Adipose tissue (tissue), 3 donors: ENCODE measurements around the gene TNKS2. TPM values are rescaled to one million over a fixed set of nuclear protein-coding genes. Genes with fewer than 3 reads are reported as not detected.

Source experiments
- H3K27ac ChIP-seq: one replicate; pipeline ENCODE4 v1.5.1; 2013; ENCODE audit warnings: low read depth, low read length
- whole genome bisulfite sequencing, 3 donors: extraction: QIAGEN DNeasy Blood & Tissue Kit; methylation state at CpG; one replicate each; pipeline ENCODE4 v1.1.7; 2013; 5-methylcytosine and 5-hydroxymethylcytosine counted together
- polyA plus RNA-seq, 3 donors: library from polyadenylated mRNA; stranded (reverse); fragments of 200-250 nt; gene quantifications; one replicate each; pipeline ENCODE4 v1.2.3, GENCODE V29; 2013
- donor health status: healthy with polysubstance abuse.
- donor health status: Bipolar disorder and iron deficiency.
- donor health status: healthy.

The TNKS2 gene
- polyA plus RNA-seq, 3 donors, result 9.4 to 13.5 (median 12.9) TPM

- 65 to 91% (median 75%) methylated on average over 3 of the region's 3 CpGs for WGBS, 3 donors
- H3K27ac ChIP-seq, result no peak overlapping the region
These were observed 40.0 kb downstream of the TNKS2 start for GRCh38 chr10:91838199-91838598.

GRCh38 chr10:91843083-91843482, 44.9 kb downstream of the TNKS2 start:
- H3K27ac ChIP-seq, result no peak overlapping the region

- 76 to 91% (median 87%) methylated on average over 6 of the region's 6 CpGs for WGBS, 3 donors
These were observed 58.4 kb downstream of the TNKS2 start for GRCh38 chr10:91856637-91857036.

GRCh38 chr10:91860885-91861284, 62.7 kb downstream of the TNKS2 start:
- 83 to 89% (median 86%) methylated on average over 1 of the region's 1 CpG for WGBS, 3 donors
- no peak overlapping the region for H3K27ac ChIP-seq

More at GRCh38 chr10:91856637-91857036, 58.4 kb downstream of the TNKS2 start:
- no peak overlapping the region for H3K27ac ChIP-seq

- 38 to 76% (median 69%) methylated on average over 2 of the region's 2 CpGs for WGBS, 3 donors
These were observed 65.9 kb downstream of the TNKS2 start for GRCh38 chr10:91864099-91864498.

GRCh38 chr10:91864744-91865143, 66.5 kb downstream of the TNKS2 start:
- H3K27ac ChIP-seq, result no peak overlapping the region
- WGBS, 3 donors, result 66 to 87% (median 80%) methylated on average over 2 of the region's 2 CpGs

More at GRCh38 chr10:91864099-91864498, 65.9 kb downstream of the TNKS2 start:
- no peak overlapping the region for H3K27ac ChIP-seq

- 87 to 97% (median 90%) methylated on average over 2 of the region's 2 CpGs for WGBS, 3 donors
- no peak overlapping the region for H3K27ac ChIP-seq
These were observed 67.4 kb downstream of the TNKS2 start for GRCh38 chr10:91865562-91866081.

- WGBS, 3 donors, result 86 to 95% (median 90%) methylated on average over 2 of the region's 2 CpGs
These were observed 76.9 kb downstream of the TNKS2 start for GRCh38 chr10:91875156-91875555.

GRCh38 chr10:91875779-91876178, 77.6 kb downstream of the TNKS2 start:
- 79 to 96% (median 94%) methylated on average over 1 of the region's 1 CpG for WGBS, 3 donors
- H3K27ac ChIP-seq, result no peak overlapping the region

More at GRCh38 chr10:91875156-91875555, 76.9 kb downstream of the TNKS2 start:
- no peak overlapping the region for H3K27ac ChIP-seq

- H3K27ac ChIP-seq, result no peak overlapping the region
- 41 to 60% (median 56%) methylated on average over 7 of the region's 7 CpGs for WGBS, 3 donors
These were observed 81.4 kb downstream of the TNKS2 start for GRCh38 chr10:91879515-91880170.

- H3K27ac ChIP-seq, result no peak overlapping the region
- 40 to 51% (median 46%) methylated on average over 3 of the region's 3 CpGs for WGBS, 3 donors
These were observed 82.1 kb downstream of the TNKS2 start for GRCh38 chr10:91880310-91880709.

GRCh38 chr10:91883549-91884444, 85.6 kb downstream of the TNKS2 start:
- no peak overlapping the region for H3K27ac ChIP-seq
- 38 to 60% (median 42%) methylated on average over 20 of the region's 20 CpGs for WGBS, 3 donors

- WGBS, 3 donors, result 67 to 88% (median 71%) methylated on average over 1 of the region's 1 CpG
- H3K27ac ChIP-seq, result no peak overlapping the region
These were observed 86.3 kb downstream of the TNKS2 start for GRCh38 chr10:91884536-91884935.

- no peak overlapping the region for H3K27ac ChIP-seq
- 95 to 97% (median 97%) methylated on average over 9 of the region's 9 CpGs for WGBS, 3 donors
These were observed 87.3 kb downstream of the TNKS2 start for GRCh38 chr10:91885362-91886079.

GRCh38 chr10:91886954-91887271, 88.7 kb downstream of the TNKS2 start:
- 18 to 31% (median 21%) methylated on average over 6 of the region's 6 CpGs for WGBS, 3 donors
- no peak overlapping the region for H3K27ac ChIP-seq

- WGBS, 3 donors, result 1% methylated on average over 52 to 59 of the region's 59 CpGs
- no peak overlapping the region for H3K27ac ChIP-seq
These were observed 89.2 kb downstream of the TNKS2 start for GRCh38 chr10:91887272-91888076.

- no peak overlapping the region for H3K27ac ChIP-seq
- 87 to 96% (median 89%) methylated on average over 1 of the region's 1 CpG for WGBS, 3 donors
These were observed 93.1 kb downstream of the TNKS2 start for GRCh38 chr10:91891125-91892001.
